Naive thymus-derived CD4-positive, alpha-beta T cell (primary cell): ENCODE results near the gene GKN2. TPM values are rescaled to one million over a fixed set of nuclear protein-coding genes. Genes with fewer than 3 reads are reported as not detected.

ENCODE experiments used
- ATAC-seq: fragments of 150-1000 bp; cut with Tn5 transposase; 2 replicates; pipeline ENCODE4 v1.10.0; 2021; ENCODE audit warnings: mild to moderate bottlenecking, moderate library complexity
- CTCF ChIA-PET: fragments of 350-600 bp; sonication (Branson Sonifier 250); formaldehyde crosslinking; loops from one replicate; lab custom pipeline; 2021; ENCODE audit warnings: antibody characterized with exemption; lab: Charles Lee
- POLR2A ChIA-PET: fragments of 350-600 bp; sonication (Branson Sonifier 250); formaldehyde crosslinking; loops from one replicate; lab custom pipeline; 2021; ENCODE audit warnings: antibody characterized with exemption, inconsistent platforms; lab: Charles Lee
- DNase-seq, 9 donors: peaks; one replicate each; pipeline versions ENCODE4 v3.0.0 to v3.0.0-alpha.2; 2020 to 2022; ENCODE audit warnings: mixed read lengths in 1 of 9
- H3K27ac ChIP-seq: one replicate; pipeline ENCODE4 v1.7.0; 2013; ENCODE audit warnings: mild to moderate bottlenecking, low read depth, low read length, moderate library complexity
- H3K27me3 ChIP-seq, 2 donors: one replicate each; pipeline ENCODE4 v1.7.0; 2013; ENCODE audit warnings: low read length in 2 of 2, mild to moderate bottlenecking in 2 of 2, moderate library complexity in 2 of 2; ENCODE audit not compliant: control insufficient read depth in 2 of 2, insufficient read depth in 2 of 2
- H3K36me3 ChIP-seq, 3 experiments: 1 replicate in 2 of 3; 2 replicates in 1 of 3; pipeline ENCODE4 v1.7.0; 2013; ENCODE audit warnings: low read length in 3 of 3, mild to moderate bottlenecking in 3 of 3, moderate library complexity in 1 of 3; ENCODE audit not compliant: insufficient read depth in 3 of 3, control insufficient read depth in 2 of 3
- H3K4me1 ChIP-seq, 2 donors: one replicate each; pipeline ENCODE4 v1.7.0; 2013; ENCODE audit warnings: low read length in 2 of 2, mild to moderate bottlenecking in 2 of 2, moderate library complexity in 1 of 2; ENCODE audit not compliant: control insufficient read depth in 2 of 2, insufficient read depth in 2 of 2
- H3K4me3 ChIP-seq: 2 replicates; pipeline ENCODE4 v1.7.0; 2013; ENCODE audit warnings: mild to moderate bottlenecking, low read length
- H3K9me3 ChIP-seq, 3 experiments: 1 replicate in 2 of 3; 2 replicates in 1 of 3; pipeline ENCODE4 v1.7.0; 2013; ENCODE audit warnings: low read length in 3 of 3; ENCODE audit not compliant: control insufficient read depth in 2 of 3
- H3K27ac Mint-ChIP-seq, 9 donors: one replicate each; pipeline ENCODE4 v1.8.0; 2020 to 2022; ENCODE audit warnings: mixed read lengths in 9 of 9, mild to moderate bottlenecking in 8 of 9, moderate library complexity in 5 of 9, inconsistent platforms in 2 of 9
- H3K27me3 Mint-ChIP-seq, 5 donors: one replicate each; pipeline ENCODE4 v1.8.0; 2021 to 2022; ENCODE audit warnings: mixed read lengths in 5 of 5, mild to moderate bottlenecking in 1 of 5
- H3K36me3 Mint-ChIP-seq, 5 donors: one replicate each; pipeline ENCODE4 v1.8.0; 2020 to 2022; ENCODE audit warnings: mixed read lengths in 5 of 5, mild to moderate bottlenecking in 3 of 5, inconsistent platforms in 1 of 5
- H3K4me1 Mint-ChIP-seq, 7 donors: one replicate each; pipeline ENCODE4 v1.8.0; 2020 to 2022; ENCODE audit warnings: mixed read lengths in 7 of 7, mild to moderate bottlenecking in 3 of 7, inconsistent platforms in 1 of 7
- H3K4me3 Mint-ChIP-seq, 10 donors: one replicate each; pipeline ENCODE4 v1.8.0; 2020 to 2022; ENCODE audit warnings: mild to moderate bottlenecking in 10 of 10, mixed read lengths in 10 of 10, moderate library complexity in 6 of 10, inconsistent platforms in 2 of 10
- H3K9me3 Mint-ChIP-seq, 11 donors: one replicate each; pipeline ENCODE4 v1.8.0; 2020 to 2022; ENCODE audit warnings: mixed read lengths in 11 of 11, mild to moderate bottlenecking in 4 of 11, inconsistent platforms in 1 of 11, moderate library complexity in 1 of 11
- intact Hi-C, 2 donors: fragments of 100-400 bp; cut with micrococcal nuclease; formaldehyde crosslinking; loops; one replicate each; pipeline ENCODE4 v1.15.1; 2023
- polyA plus RNA-seq, 2 donors: library from polyadenylated mRNA; unstranded; fragments of 300-500 nt; fragmentation: Illumina TruSeq; gene quantifications; one replicate each; pipeline ENCODE4 v1.2.3, GENCODE V29; 2021
- total RNA-seq, 6 experiments: library from RNA in 5 of 6; stranded (reverse) in 5 of 6; gene quantifications; 1 replicate in 5 of 6; 2 replicates in 1 of 6; pipeline ENCODE4 v1.2.3 and lab custom pipeline; 2021 to 2026

GKN2 gene, protein sequence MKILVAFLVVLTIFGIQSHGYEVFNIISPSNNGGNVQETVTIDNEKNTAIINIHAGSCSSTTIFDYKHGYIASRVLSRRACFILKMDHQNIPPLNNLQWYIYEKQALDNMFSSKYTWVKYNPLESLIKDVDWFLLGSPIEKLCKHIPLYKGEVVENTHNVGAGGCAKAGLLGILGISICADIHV
- total RNA-seq = not detected
- polyA plus RNA-seq = not detected
- total RNA-seq (lab: John Stamatoyannopoulos, UW) = not detected

DNA sequence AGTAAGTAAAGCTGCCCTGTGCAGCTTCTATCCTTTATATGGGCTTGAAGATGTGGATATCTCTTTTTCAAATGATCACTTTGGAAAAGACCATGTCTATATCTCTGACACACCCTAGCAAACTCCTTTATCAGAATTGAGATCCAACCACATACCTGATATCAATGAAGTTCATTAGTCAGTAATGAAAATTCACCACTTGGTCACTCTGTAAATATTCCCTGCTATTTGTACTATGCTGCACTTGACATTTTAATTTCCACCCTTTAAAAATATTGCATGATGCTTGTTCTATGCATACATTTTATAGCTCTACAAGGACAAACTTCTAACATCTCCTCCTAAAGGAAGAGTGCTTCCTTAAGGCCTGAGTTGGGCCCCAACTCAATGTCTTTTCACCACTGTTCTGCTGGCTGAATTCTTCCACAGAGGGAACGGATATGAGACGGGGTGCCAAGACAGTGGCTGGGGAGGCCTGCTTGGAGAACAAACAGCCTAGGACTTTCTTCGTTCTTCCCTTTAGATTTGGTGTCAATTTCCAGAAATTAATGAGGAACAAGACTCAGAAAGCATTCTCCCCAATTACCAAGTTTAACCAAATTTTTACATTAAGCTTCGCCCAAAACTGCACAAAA is at the start of gene GKN2:
TSS of gene GKN2 (minus strand) at position 7 of the 635 bp plus-strand sequence. CDS start 32 bp downstream, outside the sequence.
- no peaks in the 10 kb centered on the region for H3K4me1 Mint-ChIP-seq
- POLR2A ChIA-PET = no interaction called here
- H3K36me3 ChIP-seq = no peaks in the 10 kb centered on the region
- H3K27ac Mint-ChIP-seq = no peak within 1 kb of the TSS
- H3K4me3 ChIP-seq = no peak within 1 kb of the TSS
- DNase-seq = no peak
- no peaks in the 10 kb centered on the region for H3K4me1 ChIP-seq
- no peak for ATAC-seq
- peaks cover 0 to 3% (median 0%) of the 10 kb centered on the region in 5 donors for H3K36me3 Mint-ChIP-seq
- H3K9me3 Mint-ChIP-seq = peaks cover 0 to 5% (median 0%) of the 10 kb centered on the region in 11 donors
- no peak within 1 kb of the TSS for H3K27ac ChIP-seq
- no peaks in the 10 kb centered on the region for H3K27me3 ChIP-seq
- H3K27me3 Mint-ChIP-seq = peaks cover 7 to 40% (median 11%) of the 10 kb centered on the region in 5 donors
- intact Hi-C loops = no loop called here
- CTCF ChIA-PET = interaction anchor here (1.9 kb wide), 1 partner anchor 10 kb away, joined by 7 read pairs; no protein-coding TSS in a partner anchor
- H3K9me3 ChIP-seq = no peaks in the 10 kb centered on the region
- H3K4me3 Mint-ChIP-seq = no peak within 1 kb of the TSS

DNA sequence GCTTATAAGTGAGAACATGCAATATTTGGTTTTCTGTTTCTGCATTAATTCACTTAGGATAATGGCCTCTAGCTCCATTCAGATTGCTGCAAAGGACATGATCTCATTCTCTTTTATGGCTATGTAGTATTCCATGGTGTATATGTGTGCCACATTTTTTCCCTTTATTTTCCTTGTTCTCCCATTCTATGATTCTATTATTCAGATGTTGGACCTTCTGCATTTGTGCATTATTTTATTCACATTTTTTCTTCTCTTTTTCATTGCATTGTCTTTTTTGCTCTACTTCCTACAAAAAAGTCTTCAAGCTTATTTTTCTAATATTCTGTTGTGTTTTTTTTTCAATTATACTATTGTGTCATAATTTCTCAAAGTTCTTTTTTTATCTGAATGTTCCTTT is 49.2 kb upstream of the GKN2 start:
- Mint-ChIP-seq H3K4me1 (no peaks in the 10 kb centered on the region), H3K27ac (no peak overlapping the region), H3K9me3 (peaks cover 0 to 26% (median 17%) of the 10 kb centered on the region in 11 donors), H3K36me3 (peaks cover 0 to 11% (median 6%) of the 10 kb centered on the region in 5 donors), H3K4me3 (no peak overlapping the region), H3K27me3 (peaks cover 26 to 45% (median 31%) of the 10 kb centered on the region in 5 donors)
- H3K27me3 ChIP-seq = peaks cover 0 to 2% of the 10 kb centered on the region in 2 donors
- intact Hi-C loops = no loop called here
- H3K36me3 ChIP-seq = no peaks in the 10 kb centered on the region
- H3K27ac ChIP-seq = no peak overlapping the region
- ATAC-seq (no peak), DNase-seq (no peak)
- H3K9me3 ChIP-seq = no peaks in the 10 kb centered on the region
- H3K4me1 ChIP-seq = no peaks in the 10 kb centered on the region
- ChIA-PET CTCF (no interaction called here), POLR2A (no interaction called here)
- H3K4me3 ChIP-seq = no peak overlapping the region

DNA sequence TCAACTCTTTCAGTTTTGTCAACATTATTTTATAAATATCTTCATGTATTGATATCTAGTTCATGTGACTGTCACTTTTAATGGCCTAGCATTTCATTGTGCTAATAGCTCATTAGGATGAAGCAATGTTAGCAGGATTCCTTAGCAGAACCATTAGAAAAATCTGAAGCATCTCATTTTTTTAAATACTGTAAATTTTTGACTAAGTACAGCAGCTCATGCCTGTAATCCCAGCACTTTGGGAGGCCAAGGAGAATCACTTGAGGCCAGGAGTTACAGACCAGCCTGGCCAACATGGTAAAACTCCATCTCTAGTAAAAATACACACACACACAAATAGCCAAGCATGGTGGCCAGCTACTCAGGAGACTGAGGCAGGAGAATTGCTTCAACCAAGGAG is 44.7 kb upstream of the GKN2 start:
- CTCF ChIA-PET = no interaction called here
- POLR2A ChIA-PET = no interaction called here
- Histone ChIP-seq H3K27me3 (peaks cover 0 to 2% of the 10 kb centered on the region in 2 donors), H3K36me3 (no peaks in the 10 kb centered on the region), H3K27ac (no peak overlapping the region), H3K4me1 (no peaks in the 10 kb centered on the region), H3K4me3 (no peak overlapping the region), H3K9me3 (no peaks in the 10 kb centered on the region)
- Mint-ChIP-seq H3K36me3 (peaks cover 0 to 10% (median 0%) of the 10 kb centered on the region in 5 donors), H3K27ac (no peak overlapping the region), H3K9me3 (peaks cover 0 to 14% (median 10%) of the 10 kb centered on the region in 11 donors), H3K27me3 (peaks cover 11 to 51% (median 31%) of the 10 kb centered on the region in 5 donors), H3K4me1 (no peaks in the 10 kb centered on the region), H3K4me3 (no peak overlapping the region)
- DNase-seq (no peak), ATAC-seq (no peak)
- intact Hi-C loops = no loop called here

DNA sequence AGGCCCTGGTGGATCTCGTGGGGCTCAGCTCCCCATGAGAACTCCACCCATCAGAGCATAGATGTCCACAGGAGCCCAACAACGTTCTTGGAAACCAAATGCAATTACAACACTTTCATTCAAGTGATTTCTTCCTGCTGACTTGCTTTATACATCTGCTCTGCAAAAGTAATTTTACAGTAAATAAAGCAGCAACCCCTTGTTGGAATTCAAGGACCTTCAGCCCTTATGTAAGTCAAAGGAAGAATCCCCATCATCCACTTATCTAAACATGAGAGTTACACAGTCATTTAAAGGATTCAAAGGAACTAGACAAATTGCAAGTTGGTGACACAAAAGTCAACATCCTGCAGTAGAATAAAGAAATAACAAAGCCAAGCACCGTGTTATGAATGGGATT is 43.2 kb upstream of the GKN2 start:
- Mint-ChIP-seq H3K4me3 (no peak overlapping the region), H3K27ac (no peak overlapping the region), H3K9me3 (peaks cover 0 to 5% (median 0%) of the 10 kb centered on the region in 11 donors), H3K27me3 (peaks cover 5 to 43% (median 23%) of the 10 kb centered on the region in 5 donors), H3K4me1 (no peaks in the 10 kb centered on the region), H3K36me3 (no peaks in the 10 kb centered on the region)
- POLR2A ChIA-PET = no interaction called here
- no peaks in the 10 kb centered on the region for H3K9me3 ChIP-seq
- no peak overlapping the region for H3K4me3 ChIP-seq
- no peaks in the 10 kb centered on the region for H3K4me1 ChIP-seq
- H3K27ac ChIP-seq = no peak overlapping the region
- intact Hi-C loops = no loop called here
- H3K27me3 ChIP-seq = no peaks in the 10 kb centered on the region
- DNase-seq (no peak), ATAC-seq (no peak)
- H3K36me3 ChIP-seq = no peaks in the 10 kb centered on the region
- CTCF ChIA-PET = no interaction called here

DNA sequence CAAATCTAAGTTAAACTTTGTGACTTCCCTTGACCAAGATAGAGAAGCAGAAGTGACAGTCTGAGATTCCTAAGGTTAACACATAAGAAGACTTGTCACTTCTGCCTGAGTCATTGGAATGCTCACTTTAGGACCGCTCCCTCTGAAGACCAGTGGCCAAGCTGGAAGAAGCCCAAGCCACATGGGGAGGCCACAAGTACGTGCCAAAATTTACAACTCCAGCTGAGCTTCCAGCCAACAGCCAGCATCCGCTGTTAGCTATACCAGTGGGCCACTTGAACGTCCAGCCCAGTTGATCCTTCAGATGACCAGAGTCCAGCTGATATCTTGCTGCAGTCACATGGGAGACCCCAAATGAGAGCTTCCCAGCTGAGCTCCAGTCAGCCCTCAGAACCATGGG is 42.2 kb upstream of the GKN2 start:
- Mint-ChIP-seq H3K36me3 (no peaks in the 10 kb centered on the region), H3K27ac (no peak overlapping the region), H3K27me3 (peaks cover 5 to 49% (median 26%) of the 10 kb centered on the region in 5 donors), H3K4me3 (no peak overlapping the region), H3K4me1 (no peaks in the 10 kb centered on the region), H3K9me3 (peaks cover 0 to 1% (median 0%) of the 10 kb centered on the region in 11 donors)
- POLR2A ChIA-PET = no interaction called here
- Histone ChIP-seq H3K27me3 (no peaks in the 10 kb centered on the region), H3K9me3 (no peaks in the 10 kb centered on the region), H3K4me1 (no peaks in the 10 kb centered on the region), H3K27ac (no peak overlapping the region), H3K4me3 (no peak overlapping the region), H3K36me3 (no peaks in the 10 kb centered on the region)
- CTCF ChIA-PET = no interaction called here
- DNase-seq = no peak
- peak; percentile 18 for ATAC-seq
- intact Hi-C loops = no loop called here

DNA sequence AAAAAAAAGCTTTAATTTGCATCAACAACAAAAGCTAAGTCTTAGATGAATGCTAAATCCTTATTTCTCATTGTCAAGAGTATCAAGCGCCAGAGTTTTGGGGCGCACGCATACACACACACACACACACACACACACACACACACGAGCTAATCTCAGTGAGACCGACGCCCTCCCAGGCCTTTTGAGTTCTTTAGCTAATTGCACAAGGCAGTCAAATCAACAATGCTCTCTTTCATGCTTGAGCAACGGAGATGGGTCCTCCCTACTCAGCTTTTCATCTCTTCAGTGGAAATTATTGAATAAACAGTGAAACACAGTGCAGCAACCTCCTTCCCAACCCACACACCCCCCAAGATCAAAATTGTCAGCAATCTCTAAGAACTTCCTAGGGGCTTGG is 41.0 kb upstream of the GKN2 start:
- H3K4me3 ChIP-seq = no peak overlapping the region
- no peaks in the 10 kb centered on the region for H3K4me1 ChIP-seq
- Mint-ChIP-seq H3K4me3 (no peak overlapping the region), H3K9me3 (peaks cover 0 to 1% (median 0%) of the 10 kb centered on the region in 11 donors), H3K27ac (peak overlapping the region in 1 of 9 donors; percentile 33), H3K27me3 (peaks cover 5 to 46% (median 29%) of the 10 kb centered on the region in 5 donors), H3K36me3 (no peaks in the 10 kb centered on the region), H3K4me1 (no peaks in the 10 kb centered on the region)
- ChIA-PET POLR2A (no interaction called here), CTCF (interaction anchor here (1.1 kb wide), 1 partner anchor 506 kb away, joined by 3 read pairs; no protein-coding TSS in a partner anchor)
- H3K27me3 ChIP-seq = no peaks in the 10 kb centered on the region
- DNase-seq (no peak), ATAC-seq (no peak)
- no peaks in the 10 kb centered on the region for H3K9me3 ChIP-seq
- intact Hi-C loops = no loop called here
- no peak overlapping the region for H3K27ac ChIP-seq
- no peaks in the 10 kb centered on the region for H3K36me3 ChIP-seq
